Anterior cingulate cortex (tissue), 58 donors: ENCODE data around the gene CLPSL2.

Experiments
- DNase-seq, 58 donors: peaks; one replicate each; lab custom pipeline; 2025; lab: John Stamatoyannopoulos, UW

Gene CLPSL2

GRCh38 chr6:35745509-35745908, 30.9 kb upstream of the CLPSL2 start:
- no peak for DNase-seq

GRCh38 chr6:35746516-35746915, 29.9 kb upstream of the CLPSL2 start:
- DNase-seq: no peak

GRCh38 chr6:35747877-35748276, 28.5 kb upstream of the CLPSL2 start:
- DNase-seq: no peak

- no peak for DNase-seq
These were observed 25.8 kb upstream of the CLPSL2 start for GRCh38 chr6:35750557-35750956.

- DNase-seq: no peak
These were observed 24.8 kb upstream of the CLPSL2 start for GRCh38 chr6:35751594-35751993.

GRCh38 chr6:35752330-35752729, 24.1 kb upstream of the CLPSL2 start:
- no peak for DNase-seq

GRCh38 chr6:35754452-35755277, 21.7 kb upstream of the CLPSL2 start:
- DNase-seq: peak in 10 of 58 donors; percentile 5 to 52 (median 18)

- DNase-seq: no peak
These were observed 21.0 kb upstream of the CLPSL2 start for GRCh38 chr6:35755278-35755924.

- DNase-seq: peak in 1 of 58 donors; percentile 9
These were observed 18.8 kb upstream of the CLPSL2 start for GRCh38 chr6:35757456-35758123.

- DNase-seq: no peak
These were observed 17.0 kb upstream of the CLPSL2 start for GRCh38 chr6:35759426-35759825.

- no peak for DNase-seq
These were observed 10.7 kb upstream of the CLPSL2 start for GRCh38 chr6:35765739-35766138.

GRCh38 chr6:35769211-35769610, 7.2 kb upstream of the CLPSL2 start:
- no peak for DNase-seq

- no peak for DNase-seq
These were observed 5.1 kb upstream of the CLPSL2 start for GRCh38 chr6:35771343-35771627.

- no peak for DNase-seq
These were observed 2.1 kb upstream of the CLPSL2 start for GRCh38 chr6:35774116-35774794.

- no peak for DNase-seq
These were observed 1.4 kb upstream of the CLPSL2 start for GRCh38 chr6:35775031-35775430.

GRCh38 chr6:35777356-35778102, 1.1 kb downstream of the CLPSL2 start:
- DNase-seq: no peak

GRCh38 chr6:35778437-35778836, 2.0 kb downstream of the CLPSL2 start:
- DNase-seq: no peak

GRCh38 chr6:35780719-35781118, 4.3 kb downstream of the CLPSL2 start, which contains the start of gene CLPSL1:
TSS of gene CLPSL1 (plus strand) at chr6:35781019. CDS start at chr6:35781111, 92 bp downstream.
- DNase-seq: no peak

GRCh38 chr6:35781290-35781689, 4.9 kb downstream of the CLPSL2 start:
- DNase-seq: no peak

GRCh38 chr6:35782424-35782823, 6.0 kb downstream of the CLPSL2 start:
- no peak for DNase-seq
